ENCODE results near the gene TMEM161A. TPM values are rescaled to one million over a fixed set of nuclear protein-coding genes. Genes with fewer than 3 reads are reported as not detected.
"Not testable (repeated sequence)": the region's sequence is repeated elsewhere in the genome, so short reads cannot be mapped to it uniquely, and the experiment has no call there.

Gene TMEM161A
- total and polyA plus RNA-seq, 3 donors from 2014 or later = 13.2 to 18.7 (median 17.4) TPM

- no peaks in the 10 kb centered on the region for H3K36me3 ChIP-seq (ENCODE audit: low read depth, missing control alignments)
- no peaks in the 10 kb centered on the region for H3K9me3 ChIP-seq
- H3K4me3 ChIP-seq = peak overlapping the region in 1 of 2 donors; percentile 41
- no peak overlapping the region for H3K27ac ChIP-seq
- 68 to 75% methylated on average over 17 of the region's 17 CpGs for WGBS, 2 donors
- no peaks in the 10 kb centered on the region for H3K27me3 ChIP-seq
- no peak for DNase-seq
- TF ChIP-seq POLR2A (IDR thresholded peaks at IDR 0.05) = no peak
- TF ChIP-seq CTCF (IDR thresholded peaks at IDR 0.05) = no peak
- no peaks in the 10 kb centered on the region for H3K4me1 ChIP-seq
- intact Hi-C loops (cut with DNase I; ENCODE audit: low total_unique reads) = loop anchor here (10.0 kb wide), 1 partner anchor 80 kb away; the partner anchor contains the start of gene SLC25A42
Measured at GRCh38 chr19:19145281-19145680, 7.0 kb upstream of the TMEM161A start.

- Histone ChIP-seq H3K4me1 (peaks cover 6% of the 10 kb centered on the region), H3K4me3 (no peak overlapping the region), H3K27ac (no peak overlapping the region), H3K27me3 (no peaks in the 10 kb centered on the region), H3K36me3 (ENCODE audit: low read depth, missing control alignments) (no peaks in the 10 kb centered on the region), H3K9me3 (no peaks in the 10 kb centered on the region)
- TF ChIP-seq CTCF (IDR thresholded peaks at IDR 0.05) (no peak), POLR2A (IDR thresholded peaks at IDR 0.05) (no peak)
- no peak for DNase-seq
- intact Hi-C loops (cut with DNase I; ENCODE audit: low total_unique reads) = loop anchor here (10.0 kb wide), 1 partner anchor 78 kb away; the partner anchor contains the start of gene SLC25A42
- WGBS, 2 donors = 93 to 95% methylated on average over 12 of the region's 12 CpGs
Measured at GRCh38 chr19:19142347-19142746, 4.1 kb upstream of the TMEM161A start.

DNA sequence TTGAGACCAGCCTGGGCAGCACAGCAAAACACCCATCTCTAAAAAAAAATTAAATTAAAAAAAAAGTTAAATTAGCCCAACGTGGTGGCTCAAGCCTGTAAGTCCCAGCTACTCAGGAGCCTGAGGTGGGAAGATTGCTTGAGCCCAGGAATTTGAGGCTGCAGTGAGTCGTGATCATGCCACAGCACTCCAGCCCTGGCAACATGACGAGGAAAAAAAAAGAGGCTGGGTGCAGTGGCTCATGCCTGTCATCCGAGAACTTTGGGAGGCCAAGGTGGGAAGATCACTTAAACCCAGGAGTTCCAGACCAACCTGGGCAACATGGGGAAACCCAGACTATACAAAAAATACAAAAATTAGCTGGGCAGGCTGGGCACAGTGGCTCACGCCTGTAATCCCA is 2.2 kb upstream of the TMEM161A start:
- H3K27me3 ChIP-seq = no peaks in the 10 kb centered on the region
- 71 to 73% methylated on average over 5 of the region's 5 CpGs for WGBS, 2 donors
- no peak overlapping the region for H3K27ac ChIP-seq
- peaks cover 8% of the 10 kb centered on the region for H3K4me1 ChIP-seq
- no peak overlapping the region for H3K4me3 ChIP-seq
- TF ChIP-seq POLR2A (IDR thresholded peaks at IDR 0.05) = no peak
- TF ChIP-seq CTCF (IDR thresholded peaks at IDR 0.05) = no peak
- no peaks in the 10 kb centered on the region for H3K36me3 ChIP-seq (ENCODE audit: low read depth, missing control alignments)
- DNase-seq = no peak
- intact Hi-C loops (cut with DNase I; ENCODE audit: low total_unique reads) = loop anchor here (10.0 kb wide), 1 partner anchor 76 kb away; the partner anchor contains the start of gene SLC25A42
- H3K9me3 ChIP-seq = no peaks in the 10 kb centered on the region

- Histone ChIP-seq H3K4me3 (no peak overlapping the region), H3K36me3 (ENCODE audit: low read depth, missing control alignments) (no peaks in the 10 kb centered on the region), H3K27ac (no peak overlapping the region), H3K27me3 (no peaks in the 10 kb centered on the region), H3K4me1 (peaks cover 8% of the 10 kb centered on the region), H3K9me3 (no peaks in the 10 kb centered on the region)
- DNase-seq = no peak
- intact Hi-C loops (cut with DNase I; ENCODE audit: low total_unique reads) = loop anchor here (10.0 kb wide), 1 partner anchor 75 kb away; the partner anchor contains the start of gene SLC25A42
- WGBS, 2 donors = 62 to 68% methylated on average over 5 of the region's 5 CpGs
- TF ChIP-seq CTCF (IDR thresholded peaks at IDR 0.05) = no peak
- TF ChIP-seq POLR2A (IDR thresholded peaks at IDR 0.05) = no peak
Measured at GRCh38 chr19:19139876-19140229, 1.6 kb upstream of the TMEM161A start.

DNA sequence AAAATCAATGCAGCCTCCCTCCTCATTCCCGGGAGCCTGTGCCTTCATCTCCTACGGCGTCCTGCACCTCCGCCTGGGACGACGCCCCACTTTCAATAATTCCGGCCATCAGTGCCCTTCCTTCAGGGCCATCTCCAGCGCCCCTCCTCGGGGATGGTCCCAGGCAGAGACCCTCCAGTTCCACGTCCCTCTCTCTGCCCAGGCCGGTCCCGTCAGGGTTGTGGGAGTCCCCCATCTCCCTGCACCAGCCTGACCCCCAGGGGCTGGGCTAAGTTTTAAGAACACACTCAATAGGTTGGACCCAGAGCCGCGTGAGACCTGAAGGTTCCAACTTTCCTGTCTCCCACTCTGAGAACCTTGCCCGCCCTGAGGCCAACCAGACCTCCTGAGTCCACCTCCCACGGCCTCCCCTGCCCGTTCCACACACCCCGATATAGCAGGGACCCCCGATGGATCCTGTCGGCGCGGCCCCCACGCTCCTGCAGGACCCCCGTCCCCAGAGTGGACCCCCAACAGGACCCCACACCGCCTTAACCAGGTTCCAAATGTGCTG is 646 bp downstream of the TMEM161A start:
- Histone ChIP-seq H3K27me3 (no peaks in the 10 kb centered on the region), H3K4me1 (peaks cover 8% of the 10 kb centered on the region), H3K27ac (peak overlapping the region; percentile 12 to 52), H3K36me3 (ENCODE audit: low read depth, missing control alignments) (no peaks in the 10 kb centered on the region), H3K4me3 (peak overlapping the region; percentile 70 to 74), H3K9me3 (no peaks in the 10 kb centered on the region)
- intact Hi-C loops (cut with DNase I; ENCODE audit: low total_unique reads) = no loop called here
- TF ChIP-seq CTCF (IDR thresholded peaks at IDR 0.05) (no peak), POLR2A (IDR thresholded peaks at IDR 0.05) (no peak)
- 10 to 14% methylated on average over 9 to 25 of the region's 25 CpGs for WGBS, 2 donors
- DNase-seq = no peak

- H3K27ac ChIP-seq; H3K27me3 ChIP-seq; H3K36me3 ChIP-seq (ENCODE audit: low read depth, missing control alignments); intact Hi-C loops (cut with DNase I; ENCODE audit: low total_unique reads); H3K4me1 ChIP-seq; DNase-seq; H3K9me3 ChIP-seq; H3K4me3 ChIP-seq: not testable (repeated sequence)
- WGBS, 2 donors = 84 to 88% methylated on average over 6 of the region's 6 CpGs
Measured at GRCh38 chr19:19135713-19136112, 2.6 kb downstream of the TMEM161A start.
